GM18505 (cell line): ENCODE data around the gene MEF2D.

ENCODE experiments used
- ATAC-seq: cut with Tn5 transposase; IDR thresholded peaks from one replicate; pipeline ENCODE4 v1.9.1; 2021; ENCODE audit not compliant: unreplicated experiment
- POLR2A ChIP-seq: IDR thresholded peaks from 4 replicates; pipeline ENCODE4 v1.6.1; 2011; ENCODE audit warnings: borderline replicate concordance; ENCODE audit not compliant: insufficient read depth, insufficient read length; ENCODE audit errors: extremely low read depth

The MEF2D gene

GRCh38 chr1:156493154-156493631, 7.4 kb downstream of the MEF2D start:
- TF ChIP-seq POLR2A, result no peak
- no peak for ATAC-seq

DNA sequence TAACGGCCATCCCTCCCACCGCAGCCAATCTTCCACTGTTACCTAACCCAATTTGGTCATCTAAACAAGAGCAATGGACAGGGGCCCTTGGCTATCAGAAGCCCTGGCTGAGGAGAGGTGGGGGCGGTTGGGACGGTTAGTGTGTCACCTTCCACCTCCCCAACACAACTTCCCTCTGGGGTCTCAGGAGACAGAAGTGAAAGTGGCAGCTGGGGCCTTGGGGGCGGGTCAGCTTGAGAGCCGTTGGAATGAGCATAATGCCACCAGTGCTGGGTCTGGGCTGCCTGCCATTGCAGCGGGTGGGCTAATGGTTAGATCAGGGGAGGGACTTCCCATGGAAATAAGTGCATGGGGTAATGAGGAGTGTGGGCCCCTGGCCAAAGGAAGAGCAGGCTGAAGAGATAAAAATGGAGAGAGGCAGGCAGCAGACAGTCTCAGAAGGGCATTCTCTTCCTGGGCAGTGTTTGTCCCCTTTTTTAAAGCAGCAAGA, 7.9 kb downstream of the MEF2D start:
- TF ChIP-seq POLR2A, result no peak
- ATAC-seq, result no peak

- ATAC-seq, result no peak
- TF ChIP-seq POLR2A, result no peak
These were observed 8.5 kb downstream of the MEF2D start for GRCh38 chr1:156492013-156492590.

DNA sequence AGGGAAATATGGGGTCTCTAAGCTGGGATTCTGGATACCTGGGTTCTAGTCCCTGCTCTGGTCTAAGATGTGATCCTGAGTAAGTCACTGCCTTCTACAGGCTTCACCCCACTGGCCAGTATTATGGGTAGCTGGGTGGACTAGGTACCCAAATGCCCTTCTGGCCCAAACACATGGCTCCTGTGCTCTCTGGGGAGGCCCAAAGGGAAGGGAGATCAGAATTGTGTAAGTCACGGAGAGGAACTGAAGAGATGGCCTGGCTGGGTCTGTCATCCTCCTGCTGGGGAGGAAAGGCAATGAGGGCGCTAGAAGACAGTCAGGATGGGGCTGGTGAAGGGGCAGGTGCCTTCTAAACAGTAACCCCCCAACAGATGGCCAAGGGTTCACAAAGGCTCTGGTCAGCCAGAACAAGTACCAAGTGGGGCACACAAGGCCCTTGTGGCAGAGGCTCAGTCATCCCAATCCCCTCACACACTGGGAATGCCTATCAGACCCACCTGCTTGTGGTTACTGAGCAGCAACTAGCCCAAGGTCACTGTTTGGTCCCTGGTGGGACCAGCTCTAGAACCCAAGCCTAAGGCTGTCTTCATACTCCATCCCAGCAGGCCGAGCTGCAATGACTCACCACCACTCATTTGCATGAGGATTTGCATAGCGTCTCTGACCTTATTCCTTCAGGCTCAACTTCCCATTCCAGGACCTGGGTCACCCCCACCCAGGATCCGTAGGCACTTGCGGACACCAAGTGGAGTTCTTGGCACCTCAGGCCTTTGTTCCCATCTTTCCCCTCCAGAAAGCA, 9.2 kb downstream of the MEF2D start:
- peak; percentile 85 for TF ChIP-seq POLR2A
- no peak for ATAC-seq

GRCh38 chr1:156490401-156491032, 10.1 kb downstream of the MEF2D start:
- TF ChIP-seq POLR2A, result peak; percentile 11
- ATAC-seq, result no peak

- ATAC-seq, result no peak
These were observed 10.7 kb downstream of the MEF2D start for GRCh38 chr1:156489935-156490293.

DNA sequence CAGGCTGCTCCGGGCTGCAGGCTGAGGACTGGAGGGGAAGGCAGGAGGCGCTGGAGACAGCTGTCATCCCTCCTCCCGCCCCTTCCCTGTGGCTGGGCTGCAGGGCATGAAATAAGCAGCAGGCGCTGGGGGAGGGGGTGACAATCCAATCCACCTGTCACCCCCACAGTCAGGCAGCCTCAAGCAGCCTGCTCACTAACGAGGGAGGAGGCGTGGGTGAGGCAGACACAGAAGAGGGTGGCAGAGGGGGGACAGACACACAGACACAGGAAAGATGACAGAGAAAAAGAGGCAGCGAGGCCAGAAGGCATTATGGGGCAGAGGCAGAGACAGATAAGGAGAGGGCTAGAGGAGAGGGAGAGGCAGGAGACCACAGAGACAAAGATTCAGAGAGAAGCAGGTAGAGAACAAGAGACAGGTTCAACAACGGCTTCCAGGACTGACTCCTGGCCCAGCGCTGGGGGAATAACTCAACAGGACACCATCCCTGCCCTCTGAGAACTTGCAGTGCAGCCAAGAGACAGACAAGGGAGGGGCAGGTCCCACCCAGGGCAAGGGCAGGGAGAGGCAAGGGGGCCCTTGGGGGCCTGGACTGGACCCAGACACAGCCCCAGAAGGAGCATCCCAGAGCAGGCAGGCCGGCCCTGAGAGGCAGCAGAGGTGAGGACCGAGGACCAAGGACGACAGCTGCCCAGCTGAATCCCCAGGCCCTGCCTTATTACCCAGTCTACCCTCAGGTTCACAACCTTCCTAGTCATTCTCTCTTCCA, 11.2 kb downstream of the MEF2D start:
- peak; percentile 31 for TF ChIP-seq POLR2A
- ATAC-seq, result no peak

More at GRCh38 chr1:156489935-156490293, 10.7 kb downstream of the MEF2D start:
- TF ChIP-seq POLR2A, result no peak

GRCh38 chr1:156488566-156489165, 11.9 kb downstream of the MEF2D start:
- ATAC-seq, result peak; percentile 43
- peak; percentile 58 for TF ChIP-seq POLR2A

GRCh38 chr1:156487862-156488261, 12.7 kb downstream of the MEF2D start:
- no peak for ATAC-seq
- TF ChIP-seq POLR2A, result no peak

- TF ChIP-seq POLR2A, result no peak
- no peak for ATAC-seq
These were observed 13.9 kb downstream of the MEF2D start for GRCh38 chr1:156486421-156487344.

GRCh38 chr1:156485984-156486383, 14.6 kb downstream of the MEF2D start:
- no peak for ATAC-seq
- TF ChIP-seq POLR2A, result no peak
